ENCODE measurements around the gene CALML3. TPM values are rescaled to one million over a fixed set of nuclear protein-coding genes. Genes with fewer than 3 reads are reported as not detected.
"Not testable (repeated sequence)": the region's sequence is repeated elsewhere in the genome, so short reads cannot be mapped to it uniquely, and the experiment has no call there.

CALML3 gene
- total RNA-seq, 1 donor from 2014 or later: not detected

GRCh38 chr10:5553400-5554170, 28.8 kb downstream of the CALML3 start:
- DNase-seq (ENCODE audit: low read depth in 2 of 2): no peak

- DNase-seq (ENCODE audit: low read depth in 2 of 2): no peak
These were observed 30.3 kb downstream of the CALML3 start for GRCh38 chr10:5555021-5555510.

- DNase-seq (ENCODE audit: low read depth in 2 of 2): no peak
These were observed 31.1 kb downstream of the CALML3 start for GRCh38 chr10:5555881-5556280.

- no peak for DNase-seq (ENCODE audit: low read depth in 2 of 2)
These were observed 31.8 kb downstream of the CALML3 start for GRCh38 chr10:5556576-5556975.

GRCh38 chr10:5557040-5557721, 32.4 kb downstream of the CALML3 start:
- DNase-seq (ENCODE audit: low read depth in 2 of 2): no peak

GRCh38 chr10:5557799-5558771, 33.3 kb downstream of the CALML3 start:
- no peak for DNase-seq (ENCODE audit: low read depth in 2 of 2)

GRCh38 chr10:5559022-5559421, 34.3 kb downstream of the CALML3 start:
- DNase-seq (ENCODE audit: low read depth in 2 of 2): not testable (repeated sequence)

- no peak for DNase-seq (ENCODE audit: low read depth in 2 of 2)
These were observed 34.9 kb downstream of the CALML3 start for GRCh38 chr10:5559642-5560141.

GRCh38 chr10:5560142-5560816, 35.5 kb downstream of the CALML3 start:
- DNase-seq (ENCODE audit: low read depth in 2 of 2): no peak

- no peak for DNase-seq (ENCODE audit: low read depth in 2 of 2)
These were observed 36.3 kb downstream of the CALML3 start for GRCh38 chr10:5560817-5561703.

GRCh38 chr10:5561704-5562645, 37.2 kb downstream of the CALML3 start:
- DNase-seq (ENCODE audit: low read depth in 2 of 2): no peak

GRCh38 chr10:5563321-5563961, 38.7 kb downstream of the CALML3 start:
- no peak for DNase-seq (ENCODE audit: low read depth in 2 of 2)

- DNase-seq (ENCODE audit: low read depth in 2 of 2): no peak
These were observed 39.3 kb downstream of the CALML3 start for GRCh38 chr10:5563991-5564536.

- DNase-seq (ENCODE audit: low read depth in 2 of 2): no peak
These were observed 39.9 kb downstream of the CALML3 start for GRCh38 chr10:5564537-5565204.

GRCh38 chr10:5565205-5565545, 40.4 kb downstream of the CALML3 start:
- no peak for DNase-seq (ENCODE audit: low read depth in 2 of 2)

- DNase-seq (ENCODE audit: low read depth in 2 of 2): no peak
These were observed 41.2 kb downstream of the CALML3 start for GRCh38 chr10:5565671-5566581.
